Ramos (cell line): Measurements from ENCODE around the gene AIM2.
"Not testable (repeated sequence)": the region's sequence is repeated elsewhere in the genome, so short reads cannot be mapped to it uniquely, and the experiment has no call there.

Source experiments
- in situ Hi-C: fragments of 300-500 bp; cut with MboI; formaldehyde crosslinking; loops from one replicate; pipeline ENCODE4 v1.14.3; 2022; ENCODE audit warnings: low sequenced_read_pairs; ENCODE audit not compliant: unreplicated experiment

AIM2 gene

GRCh38 chr1:159076438-159077119 lies at the start of gene AIM2:
AIM2 (minus strand) TSS chr1:159076766; CDS start chr1:159073499, 3,267 bp downstream.
- in situ Hi-C loops: loop anchor here (10.0 kb wide), 1 partner anchor 572 kb away; no protein-coding TSS in a partner anchor

- in situ Hi-C loops: no loop called here
Measured at GRCh38 chr1:159123587-159123986, 47.0 kb upstream of the AIM2 start.

- in situ Hi-C loops: no loop called here
Measured at GRCh38 chr1:159122005-159122621, 45.5 kb upstream of the AIM2 start.

DNA sequence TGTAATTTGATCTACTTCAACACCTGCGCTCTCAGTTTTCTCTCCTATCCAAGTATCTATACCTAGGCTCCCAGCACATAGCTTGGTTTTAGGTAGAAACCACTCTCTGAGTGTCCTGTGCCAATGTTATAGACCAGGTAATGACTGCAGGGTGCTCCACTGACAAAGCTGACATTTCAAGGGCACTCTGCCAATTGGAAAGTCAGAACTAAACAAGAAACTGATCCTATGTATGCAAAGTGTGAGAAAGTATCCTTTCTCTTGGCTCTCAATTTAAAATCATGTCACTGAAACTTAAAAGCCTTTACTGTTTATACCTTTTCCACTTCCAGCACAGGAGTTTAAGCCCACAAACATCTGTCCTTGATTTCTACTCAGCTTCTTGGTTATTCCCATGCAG lies 45.0 kb upstream of the AIM2 start:
- in situ Hi-C loops: no loop called here

GRCh38 chr1:159120317-159120716 lies 43.8 kb upstream of the AIM2 start:
- in situ Hi-C loops: no loop called here

GRCh38 chr1:159113596-159114433 lies 37.2 kb upstream of the AIM2 start:
- in situ Hi-C loops: no loop called here

DNA sequence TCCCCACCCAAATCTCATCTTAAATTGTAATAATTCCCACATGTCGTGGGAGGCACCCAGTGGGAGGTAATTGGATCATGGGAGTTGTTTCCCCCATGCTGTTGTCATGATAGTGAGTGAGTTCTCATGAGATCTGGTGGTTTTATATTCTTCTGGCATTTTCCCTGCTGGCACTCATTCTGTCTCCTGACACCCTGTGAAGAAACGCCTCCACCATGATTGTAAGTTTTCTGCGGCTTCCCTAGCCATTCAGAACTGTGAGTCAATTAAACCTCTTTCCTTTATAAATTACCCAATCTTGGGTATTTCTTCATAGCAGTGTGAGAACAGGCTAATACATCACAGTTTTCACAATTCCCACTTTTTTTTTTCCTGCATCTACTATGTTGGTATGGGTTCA lies 26.5 kb upstream of the AIM2 start:
- in situ Hi-C loops: not testable (repeated sequence)

- in situ Hi-C loops: no loop called here
Measured at GRCh38 chr1:159100589-159100988, 24.0 kb upstream of the AIM2 start.

GRCh38 chr1:159098596-159098995 lies 22.0 kb upstream of the AIM2 start:
- in situ Hi-C loops: no loop called here

DNA sequence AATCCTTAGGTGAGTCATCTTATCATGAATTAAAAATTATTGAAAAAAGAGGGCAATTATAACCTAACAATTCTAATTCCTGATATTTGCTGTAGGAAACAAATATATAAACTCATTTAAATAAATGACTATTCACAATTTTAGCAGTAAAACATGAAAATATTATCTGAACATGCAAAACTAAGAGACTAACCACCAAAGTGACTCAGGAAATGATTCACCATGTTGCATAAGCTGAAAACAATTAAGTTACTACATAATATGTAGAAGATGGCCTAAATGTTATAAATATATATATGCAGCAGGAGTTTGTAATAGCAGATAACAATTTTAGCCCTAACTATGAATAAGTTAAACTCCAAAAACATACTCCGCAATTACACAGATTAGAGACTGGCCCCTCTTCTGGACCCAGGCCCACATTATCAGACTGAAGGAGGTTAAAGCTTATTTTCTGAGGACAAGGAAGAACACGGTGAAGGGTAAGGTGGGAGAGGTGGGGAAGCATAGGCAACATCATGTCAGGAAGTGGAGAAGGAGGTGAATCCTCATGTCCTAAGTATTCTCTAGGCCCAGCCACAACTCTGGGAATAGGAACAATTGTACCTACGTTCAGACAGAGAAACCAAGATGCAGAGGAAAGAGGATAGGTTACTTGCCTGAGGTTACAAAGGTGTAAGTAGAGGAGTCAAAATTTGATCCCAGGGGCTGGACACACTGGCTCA lies 15.6 kb upstream of the AIM2 start:
- in situ Hi-C loops: no loop called here

DNA sequence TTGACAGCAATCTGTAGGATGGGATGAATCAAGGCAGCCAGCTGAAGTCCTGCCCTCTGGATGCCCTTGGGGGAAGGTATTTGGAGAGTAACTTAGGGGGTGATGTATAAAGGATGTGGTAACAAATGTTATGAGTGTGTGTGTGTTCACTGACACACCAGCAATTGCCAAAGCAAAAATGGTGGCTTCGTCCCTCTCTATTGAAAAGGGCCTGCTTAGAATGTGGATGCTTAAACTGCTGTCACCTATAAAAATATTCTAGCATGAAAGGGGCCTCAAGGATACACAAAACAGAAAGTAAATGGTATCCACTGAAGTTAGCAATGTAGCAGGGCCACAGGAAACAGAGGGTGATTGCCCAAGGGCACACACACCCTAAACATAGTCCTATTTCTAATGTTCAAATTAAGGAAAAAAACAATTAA lies 15.1 kb upstream of the AIM2 start:
- in situ Hi-C loops: no loop called here

GRCh38 chr1:159091180-159091560 lies 14.6 kb upstream of the AIM2 start:
- in situ Hi-C loops: no loop called here

DNA sequence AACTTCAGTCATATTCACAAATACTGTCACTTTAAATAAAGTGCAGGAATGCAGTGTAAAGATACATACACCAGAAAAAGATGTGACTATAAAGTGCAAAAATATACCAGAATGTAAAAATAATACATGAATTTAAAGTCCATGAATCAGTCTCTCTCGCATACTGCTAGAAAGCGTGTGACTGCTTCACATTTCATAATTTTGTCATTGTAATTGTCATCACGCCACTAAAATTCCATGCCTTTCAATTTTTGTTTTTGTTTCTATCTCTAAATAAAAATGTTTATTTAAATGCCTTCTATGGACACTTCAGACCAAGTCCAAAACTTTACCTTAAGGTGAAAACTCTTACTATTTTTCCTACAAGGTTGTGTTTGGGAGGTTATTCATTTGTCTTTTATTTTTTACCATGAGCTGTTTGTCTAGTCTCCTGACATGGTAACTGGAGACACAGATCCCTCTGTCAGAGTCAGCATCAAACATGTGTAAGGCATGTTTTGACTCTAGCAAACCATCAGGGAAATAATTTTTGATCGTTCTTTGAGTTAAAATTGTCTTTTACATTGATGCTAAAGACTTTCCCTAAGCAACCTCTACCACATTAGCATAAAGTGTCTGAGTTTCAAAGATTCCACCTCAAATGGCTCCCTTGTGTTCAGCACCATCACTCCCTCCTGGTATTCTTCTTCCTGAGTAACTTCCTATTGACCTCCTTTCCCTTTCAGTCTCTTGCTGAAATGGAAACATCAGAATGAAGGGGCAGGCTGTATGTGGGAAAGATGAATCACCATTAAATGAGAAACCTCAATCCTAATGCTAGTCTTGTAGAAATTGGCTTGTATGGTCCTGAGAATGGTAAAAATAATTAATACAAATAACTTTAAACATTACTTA lies 14.0 kb upstream of the AIM2 start:
- in situ Hi-C loops: no loop called here

DNA sequence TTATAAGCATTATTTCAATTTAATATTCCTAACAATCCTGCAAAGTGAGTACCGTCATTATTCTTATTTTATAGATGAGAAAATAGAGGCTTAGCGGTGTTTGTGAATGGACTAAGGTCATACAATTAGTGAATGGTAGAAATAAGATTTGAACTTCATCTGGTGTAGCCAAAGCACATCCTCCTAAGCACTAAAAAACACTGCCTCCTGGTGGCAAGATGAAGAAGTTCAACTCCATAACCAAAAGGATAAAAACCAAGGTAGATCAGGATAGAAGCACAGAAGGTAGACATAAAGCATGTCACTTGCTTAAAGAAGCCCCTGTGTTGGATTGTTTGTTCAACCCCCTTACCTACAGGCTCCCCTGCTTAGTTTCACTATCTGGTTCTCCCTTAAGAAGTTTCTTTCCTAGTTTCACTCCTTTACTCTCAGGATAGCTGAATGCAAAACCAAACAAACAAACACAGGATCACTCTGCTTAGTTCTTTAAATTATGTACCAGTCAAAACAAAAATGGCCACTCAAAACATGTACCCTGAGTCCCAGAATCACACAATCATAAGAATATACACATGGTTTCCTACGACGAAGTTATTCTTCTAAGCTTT lies 12.7 kb upstream of the AIM2 start:
- in situ Hi-C loops: no loop called here

DNA sequence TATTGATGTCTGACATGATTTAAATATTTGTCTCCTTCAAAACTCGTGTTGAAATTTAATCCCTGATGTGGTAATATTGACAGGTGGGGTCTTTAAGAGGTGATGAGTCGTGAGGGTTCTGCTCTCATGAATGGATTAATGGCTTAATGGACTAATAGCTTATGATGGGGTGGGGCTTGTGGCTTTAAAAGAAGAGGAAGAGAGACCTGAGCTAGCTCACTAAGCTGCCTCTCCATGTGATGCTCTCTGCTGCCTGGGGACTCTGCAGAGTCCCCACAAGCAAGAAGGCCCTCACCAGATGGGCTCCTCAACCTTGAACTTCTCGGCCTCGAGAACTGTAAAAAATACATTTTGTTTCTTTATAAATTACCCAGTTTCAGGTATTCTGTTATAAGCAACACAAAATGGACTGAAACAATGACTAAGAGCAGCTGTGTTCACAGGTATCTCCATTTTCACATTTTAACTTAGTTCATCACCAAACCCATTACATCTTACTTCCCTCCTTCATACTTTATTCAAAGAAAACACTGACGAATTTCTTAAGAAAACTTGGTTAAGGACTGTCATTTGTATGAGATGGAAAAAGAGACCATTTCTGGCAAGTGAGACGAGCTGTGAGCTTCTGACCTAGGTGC lies 12.1 kb upstream of the AIM2 start:
- in situ Hi-C loops: no loop called here

DNA sequence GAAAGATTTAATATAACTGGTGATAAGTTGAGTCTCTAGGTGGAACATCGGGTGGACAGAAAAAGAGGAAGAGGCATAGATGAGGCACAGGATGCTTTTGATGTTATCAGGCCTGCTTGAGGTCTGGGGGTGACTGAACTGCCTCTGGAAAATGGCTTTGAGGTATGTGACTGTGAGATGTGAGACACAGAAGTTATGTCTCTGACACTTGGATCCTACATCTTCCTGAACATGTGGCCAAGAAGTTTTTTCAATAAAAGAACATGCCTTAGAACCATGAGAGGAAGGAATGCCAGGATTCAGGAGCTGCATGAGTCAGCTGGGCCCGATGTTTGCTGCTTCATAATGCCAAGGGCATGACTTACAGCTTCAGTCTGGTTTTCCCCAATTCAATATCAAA lies 11.5 kb upstream of the AIM2 start:
- in situ Hi-C loops: no loop called here

GRCh38 chr1:159084867-159085266 lies 8.3 kb upstream of the AIM2 start:
- in situ Hi-C loops: no loop called here

DNA sequence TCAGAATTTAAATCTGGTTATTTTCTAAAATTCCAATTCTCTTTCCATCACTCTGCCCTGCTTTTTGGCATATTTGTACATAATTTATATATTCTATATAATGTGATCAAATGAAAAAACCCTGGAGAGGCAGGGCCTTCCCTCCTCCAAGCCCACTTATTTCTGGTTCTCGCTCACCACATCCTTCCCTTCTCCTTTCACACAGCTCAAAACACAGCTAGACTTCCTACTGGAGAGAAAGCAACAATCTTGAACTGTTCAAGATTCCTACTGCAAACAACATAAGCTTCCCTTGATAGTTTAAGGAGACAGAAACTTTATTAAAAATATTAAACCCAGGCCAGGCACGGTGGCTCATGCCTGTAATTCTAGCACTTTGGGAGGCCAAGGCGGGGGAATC lies 7.6 kb upstream of the AIM2 start:
- in situ Hi-C loops: no loop called here

GRCh38 chr1:159083013-159083412 lies 6.4 kb upstream of the AIM2 start:
- in situ Hi-C loops: no loop called here
